DND-41 (cell line): ENCODE data around the gene DCTN1.

Experiments
- ATAC-seq: fragments of 200-7000 bp; cut with Tn5 transposase; 3 replicates; pipeline ENCODE4 v1.9.1; 2021; ENCODE audit warnings: low read depth; ENCODE audit not compliant: insufficient read depth
- DNase-seq: peaks from one replicate; pipeline ENCODE4 v3.0.0-alpha.2; 2020
- H2AFZ ChIP-seq: 2 replicates; pipeline ENCODE4 v1.6.0; 2012; ENCODE audit warnings: low read depth, low read length
- H3K27ac ChIP-seq: 2 replicates; pipeline ENCODE4 v1.5.1; 2012; ENCODE audit warnings: low read length, inconsistent platforms
- H3K27me3 ChIP-seq: fragments of 200-600 bp; sonication (generic); 2 replicates; pipeline ENCODE4 v1.6.0; 2012; ENCODE audit warnings: low read length, mild to moderate bottlenecking, inconsistent platforms; ENCODE audit not compliant: insufficient read depth, poor library complexity
- H3K36me3 ChIP-seq: 2 replicates; pipeline ENCODE4 v1.5.1; 2012; ENCODE audit warnings: low read length, inconsistent platforms; ENCODE audit not compliant: insufficient read depth
- H3K4me1 ChIP-seq: 2 replicates; pipeline ENCODE4 v1.5.1; 2012; ENCODE audit warnings: mild to moderate bottlenecking, low read length; ENCODE audit not compliant: insufficient read depth
- H3K4me2 ChIP-seq: 2 replicates; pipeline ENCODE4 v1.6.0; 2012; ENCODE audit warnings: mild to moderate bottlenecking, moderate library complexity, low read length, inconsistent platforms; ENCODE audit not compliant: insufficient read depth
- H3K4me3 ChIP-seq, 2 experiments: fragments of 200-600 bp in 1 of 2; shearing (Covaris generic) in 1 of 2; 2 replicates each; pipeline ENCODE4 v1.5.1; 2012 to 2016; ENCODE audit warnings: inconsistent platforms in 2 of 2, low read length in 2 of 2, mild to moderate bottlenecking in 2 of 2, low read depth in 1 of 2, moderate library complexity in 1 of 2
- H3K79me2 ChIP-seq: 2 replicates; pipeline ENCODE4 v1.6.0; 2012; ENCODE audit warnings: low read length, inconsistent platforms; ENCODE audit not compliant: insufficient read depth
- H3K9ac ChIP-seq: 2 replicates; pipeline ENCODE4 v1.6.0; 2012; ENCODE audit warnings: low read depth, mild to moderate bottlenecking, inconsistent platforms, low read length, moderate library complexity
- H3K9me3 ChIP-seq: 2 replicates; pipeline ENCODE4 v1.5.1; 2012; ENCODE audit warnings: low read length, moderate library complexity, mild to moderate bottlenecking, inconsistent platforms; ENCODE audit not compliant: insufficient read depth, severe bottlenecking
- H4K20me1 ChIP-seq: 2 replicates; pipeline ENCODE4 v1.6.0; 2012; ENCODE audit warnings: low read length; ENCODE audit not compliant: insufficient read depth
- EZH2 ChIP-seq: IDR thresholded peaks from 3 replicates; pipeline ENCODE4 v1.6.1; 2012; ENCODE audit warnings: borderline replicate concordance, low read depth, mild to moderate bottlenecking, moderate library complexity, low read length, inconsistent platforms; ENCODE audit not compliant: severe bottlenecking
- TF ChIP-seq, protein P1 (sequence below): IDR thresholded peaks from 2 replicates; pipeline ENCODE4 v1.5.1; 2012; ENCODE audit warnings: borderline replicate concordance, low read length, moderate library complexity, mild to moderate bottlenecking; ENCODE audit not compliant: poor library complexity, severe bottlenecking; ENCODE audit errors: extremely low read depth

The DCTN1 gene

GRCh38 chr2:74328573-74328972 lies 51.5 kb downstream of the DCTN1 start:
- DNase-seq (no peak), ATAC-seq (no peak)
- Histone ChIP-seq H3K36me3 (no peaks in the 10 kb centered on the region), H3K79me2 (no peaks in the 10 kb centered on the region), H3K27ac (no peak overlapping the region), H3K9ac (no peak overlapping the region), H2AFZ (no peak overlapping the region), H3K9me3 (no peaks in the 10 kb centered on the region), H3K4me2 (no peak overlapping the region), H3K4me3 (no peak overlapping the region), H4K20me1 (no peaks in the 10 kb centered on the region), H3K4me1 (no peaks in the 10 kb centered on the region), H3K27me3 (no peaks in the 10 kb centered on the region)
- no peak for TF ChIP-seq EZH2
- TF ChIP-seq, protein P1, sequence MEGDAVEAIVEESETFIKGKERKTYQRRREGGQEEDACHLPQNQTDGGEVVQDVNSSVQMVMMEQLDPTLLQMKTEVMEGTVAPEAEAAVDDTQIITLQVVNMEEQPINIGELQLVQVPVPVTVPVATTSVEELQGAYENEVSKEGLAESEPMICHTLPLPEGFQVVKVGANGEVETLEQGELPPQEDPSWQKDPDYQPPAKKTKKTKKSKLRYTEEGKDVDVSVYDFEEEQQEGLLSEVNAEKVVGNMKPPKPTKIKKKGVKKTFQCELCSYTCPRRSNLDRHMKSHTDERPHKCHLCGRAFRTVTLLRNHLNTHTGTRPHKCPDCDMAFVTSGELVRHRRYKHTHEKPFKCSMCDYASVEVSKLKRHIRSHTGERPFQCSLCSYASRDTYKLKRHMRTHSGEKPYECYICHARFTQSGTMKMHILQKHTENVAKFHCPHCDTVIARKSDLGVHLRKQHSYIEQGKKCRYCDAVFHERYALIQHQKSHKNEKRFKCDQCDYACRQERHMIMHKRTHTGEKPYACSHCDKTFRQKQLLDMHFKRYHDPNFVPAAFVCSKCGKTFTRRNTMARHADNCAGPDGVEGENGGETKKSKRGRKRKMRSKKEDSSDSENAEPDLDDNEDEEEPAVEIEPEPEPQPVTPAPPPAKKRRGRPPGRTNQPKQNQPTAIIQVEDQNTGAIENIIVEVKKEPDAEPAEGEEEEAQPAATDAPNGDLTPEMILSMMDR = no peak

GRCh38 chr2:74328074-74328473 lies 52.0 kb downstream of the DCTN1 start:
- H3K27ac ChIP-seq = no peak overlapping the region

DNA sequence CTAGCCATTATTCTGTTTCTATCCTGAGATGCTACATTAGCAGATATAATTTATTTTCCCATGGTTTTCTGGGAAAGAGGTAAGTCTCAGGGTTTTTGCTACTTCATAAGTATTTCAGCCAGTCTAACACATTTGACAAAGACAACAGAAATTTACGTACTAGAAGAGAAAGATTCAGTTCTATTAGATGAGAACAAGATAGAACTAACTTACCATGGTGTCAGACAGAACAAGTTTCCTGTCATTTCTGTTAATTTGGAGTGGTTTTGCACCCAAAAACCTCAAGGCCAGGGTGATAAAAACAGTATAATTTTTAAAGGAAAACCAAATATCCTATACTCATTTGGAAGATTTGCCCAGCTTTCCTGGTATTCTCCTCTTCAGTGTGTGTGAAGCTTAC lies 52.5 kb downstream of the DCTN1 start:
- H3K9me3 ChIP-seq = no peaks in the 10 kb centered on the region
- H3K27ac ChIP-seq = no peak overlapping the region
- H3K79me2 ChIP-seq = no peaks in the 10 kb centered on the region
- no peak overlapping the region for H3K9ac ChIP-seq
- no peaks in the 10 kb centered on the region for H3K4me1 ChIP-seq
- DNase-seq = no peak
- ATAC-seq = no peak
- no peaks in the 10 kb centered on the region for H4K20me1 ChIP-seq
- H3K4me3 ChIP-seq = no peak overlapping the region
- H3K27me3 ChIP-seq = no peaks in the 10 kb centered on the region
- H3K4me2 ChIP-seq = no peak overlapping the region
- TF ChIP-seq, protein P1 = no peak
- TF ChIP-seq EZH2 = no peak
- H3K36me3 ChIP-seq = no peaks in the 10 kb centered on the region
- H2AFZ ChIP-seq = no peak overlapping the region

More at GRCh38 chr2:74328074-74328473, 52.0 kb downstream of the DCTN1 start:
- Histone ChIP-seq H3K9me3 (no peaks in the 10 kb centered on the region), H3K36me3 (no peaks in the 10 kb centered on the region), H3K9ac (no peak overlapping the region), H3K4me1 (no peaks in the 10 kb centered on the region), H3K4me2 (no peak overlapping the region), H3K79me2 (no peaks in the 10 kb centered on the region), H4K20me1 (no peaks in the 10 kb centered on the region), H2AFZ (no peak overlapping the region), H3K27me3 (no peaks in the 10 kb centered on the region), H3K4me3 (no peak overlapping the region)
- DNase-seq (no peak), ATAC-seq (no peak)
- no peak for TF ChIP-seq EZH2
- TF ChIP-seq, protein P1 = no peak

DNA sequence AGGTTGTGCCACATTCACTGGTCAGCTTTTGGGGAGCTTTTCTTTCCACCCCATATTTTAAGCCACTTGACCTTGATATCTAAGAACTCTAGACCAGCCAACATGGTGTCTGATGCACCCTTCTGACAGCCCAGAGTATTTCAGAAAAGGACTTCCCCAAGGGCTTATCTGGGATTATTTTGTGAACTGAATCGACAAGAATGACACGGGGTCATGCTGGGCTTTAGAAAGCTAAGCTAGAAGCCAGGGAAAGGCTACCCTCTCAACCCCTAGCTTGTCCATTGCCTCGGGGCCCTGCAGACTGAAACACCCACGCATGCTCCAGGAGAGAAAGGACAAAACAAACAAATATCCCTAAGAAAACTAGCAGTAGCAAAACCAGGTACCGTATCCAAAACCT lies 52.9 kb downstream of the DCTN1 start:
- TF ChIP-seq, protein P1 = no peak
- no peak for TF ChIP-seq EZH2
- Histone ChIP-seq H3K27ac (no peak overlapping the region), H3K36me3 (no peaks in the 10 kb centered on the region), H3K4me1 (no peaks in the 10 kb centered on the region), H3K9ac (no peak overlapping the region), H3K27me3 (no peaks in the 10 kb centered on the region), H3K4me2 (no peak overlapping the region), H3K79me2 (no peaks in the 10 kb centered on the region), H3K9me3 (no peaks in the 10 kb centered on the region), H3K4me3 (no peak overlapping the region), H2AFZ (no peak overlapping the region), H4K20me1 (no peaks in the 10 kb centered on the region)
- ATAC-seq = no peak
- no peak for DNase-seq
